WTC11 (cell line): Measurements from ENCODE around the gene KIAA1755.

ENCODE experiments used
- ESRRA ChIP-seq: sonication (generic); formaldehyde crosslinking; IDR thresholded peaks from 2 replicates; pipeline ENCODE4 v1.8.1; 2022; ENCODE audit warnings: mild to moderate bottlenecking, missing genetic modification reagents, borderline replicate concordance
- ETV6 ChIP-seq: sonication (generic); formaldehyde crosslinking; IDR thresholded peaks from 2 replicates; pipeline ENCODE4 v1.8.1; 2022; ENCODE audit warnings: mild to moderate bottlenecking, missing genetic modification reagents
- IRF2 ChIP-seq: sonication (generic); formaldehyde crosslinking; IDR thresholded peaks from 2 replicates; pipeline ENCODE4 v1.8.0; 2022; ENCODE audit warnings: low read depth, missing genetic modification reagents, borderline replicate concordance
- NFYB ChIP-seq: sonication (generic); formaldehyde crosslinking; conservative IDR thresholded peaks from 2 replicates; pipeline ENCODE4 v1.8.0; 2022; ENCODE audit warnings: low read depth, missing genetic modification reagents
- SMAD3 ChIP-seq: sonication (generic); formaldehyde crosslinking; IDR thresholded peaks from 2 replicates; pipeline ENCODE4 v1.8.0; 2022; ENCODE audit warnings: missing genetic modification reagents, mild to moderate bottlenecking, borderline replicate concordance
- ZNF423 ChIP-seq: fragments of 250-450 bp; sonication (Bioruptor Pico); IDR thresholded peaks from 2 replicates; pipeline ENCODE4 v2.1.2; 2022; ENCODE audit warnings: mild to moderate bottlenecking, moderate library complexity
- TF ChIP-seq, protein P1 (sequence below): fragments of 200-600 bp; IDR thresholded peaks from 2 replicates; pipeline ENCODE4 v1.8.0; 2022; ENCODE audit warnings: antibody characterized with exemption
- TF ChIP-seq, protein P2 (sequence below): sonication (generic); formaldehyde crosslinking; IDR thresholded peaks from 2 replicates; pipeline ENCODE4 v1.8.0; 2022; ENCODE audit warnings: mild to moderate bottlenecking, missing genetic modification reagents
- TF ChIP-seq, protein P3 (sequence below): sonication (generic); formaldehyde crosslinking; IDR thresholded peaks from 2 replicates; pipeline ENCODE4 v1.8.0; 2022; ENCODE audit warnings: mild to moderate bottlenecking, missing genetic modification reagents
- TF ChIP-seq, protein P4 (sequence below): sonication (generic); formaldehyde crosslinking; IDR thresholded peaks from 2 replicates; pipeline ENCODE4 v1.8.1; 2023; ENCODE audit warnings: mild to moderate bottlenecking, moderate library complexity, missing genetic modification reagents
- TF ChIP-seq, protein P5 (sequence below): sonication (generic); formaldehyde crosslinking; conservative IDR thresholded peaks from 2 replicates; pipeline ENCODE4 v1.8.1; 2022; ENCODE audit warnings: mild to moderate bottlenecking, missing genetic modification reagents
- TF ChIP-seq, protein P6 (sequence below): fragments of 250-450 bp; sonication (Bioruptor Pico); IDR thresholded peaks from 2 replicates; pipeline ENCODE4 v1.9.0; 2021; ENCODE audit warnings: mild to moderate bottlenecking
- TF ChIP-seq, protein P7 (sequence below): sonication (generic); formaldehyde crosslinking; IDR thresholded peaks from 2 replicates; pipeline ENCODE4 v1.8.1; 2023; ENCODE audit warnings: mild to moderate bottlenecking, missing genetic modification reagents, moderate library complexity

DNA sequence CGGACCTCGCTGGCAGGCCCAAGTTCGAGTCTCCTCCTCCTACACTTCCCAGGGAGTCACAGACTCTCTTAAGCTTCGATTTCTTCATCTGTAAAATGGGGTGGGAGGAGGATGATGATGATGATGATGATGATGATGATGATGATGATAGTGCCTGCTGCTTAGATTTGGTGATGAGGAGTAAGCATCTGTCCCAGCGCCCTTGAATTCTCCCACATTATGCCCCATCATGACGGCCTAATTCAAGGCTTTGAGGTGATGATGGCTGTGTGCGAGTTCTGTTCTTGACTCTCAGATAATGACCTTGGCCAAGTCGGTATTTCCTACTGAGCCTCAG lies 487 bp upstream of the KIAA1755 start:
- no peak for TF ChIP-seq SMAD3 (CRISPR knock-in tag)
- TF ChIP-seq IRF2 (CRISPR knock-in tag): no peak
- TF ChIP-seq, protein P1, sequence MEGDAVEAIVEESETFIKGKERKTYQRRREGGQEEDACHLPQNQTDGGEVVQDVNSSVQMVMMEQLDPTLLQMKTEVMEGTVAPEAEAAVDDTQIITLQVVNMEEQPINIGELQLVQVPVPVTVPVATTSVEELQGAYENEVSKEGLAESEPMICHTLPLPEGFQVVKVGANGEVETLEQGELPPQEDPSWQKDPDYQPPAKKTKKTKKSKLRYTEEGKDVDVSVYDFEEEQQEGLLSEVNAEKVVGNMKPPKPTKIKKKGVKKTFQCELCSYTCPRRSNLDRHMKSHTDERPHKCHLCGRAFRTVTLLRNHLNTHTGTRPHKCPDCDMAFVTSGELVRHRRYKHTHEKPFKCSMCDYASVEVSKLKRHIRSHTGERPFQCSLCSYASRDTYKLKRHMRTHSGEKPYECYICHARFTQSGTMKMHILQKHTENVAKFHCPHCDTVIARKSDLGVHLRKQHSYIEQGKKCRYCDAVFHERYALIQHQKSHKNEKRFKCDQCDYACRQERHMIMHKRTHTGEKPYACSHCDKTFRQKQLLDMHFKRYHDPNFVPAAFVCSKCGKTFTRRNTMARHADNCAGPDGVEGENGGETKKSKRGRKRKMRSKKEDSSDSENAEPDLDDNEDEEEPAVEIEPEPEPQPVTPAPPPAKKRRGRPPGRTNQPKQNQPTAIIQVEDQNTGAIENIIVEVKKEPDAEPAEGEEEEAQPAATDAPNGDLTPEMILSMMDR: no peak
- TF ChIP-seq, protein P2, sequence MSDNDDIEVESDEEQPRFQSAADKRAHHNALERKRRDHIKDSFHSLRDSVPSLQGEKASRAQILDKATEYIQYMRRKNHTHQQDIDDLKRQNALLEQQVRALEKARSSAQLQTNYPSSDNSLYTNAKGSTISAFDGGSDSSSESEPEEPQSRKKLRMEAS: no peak
- TF ChIP-seq, protein P3, sequence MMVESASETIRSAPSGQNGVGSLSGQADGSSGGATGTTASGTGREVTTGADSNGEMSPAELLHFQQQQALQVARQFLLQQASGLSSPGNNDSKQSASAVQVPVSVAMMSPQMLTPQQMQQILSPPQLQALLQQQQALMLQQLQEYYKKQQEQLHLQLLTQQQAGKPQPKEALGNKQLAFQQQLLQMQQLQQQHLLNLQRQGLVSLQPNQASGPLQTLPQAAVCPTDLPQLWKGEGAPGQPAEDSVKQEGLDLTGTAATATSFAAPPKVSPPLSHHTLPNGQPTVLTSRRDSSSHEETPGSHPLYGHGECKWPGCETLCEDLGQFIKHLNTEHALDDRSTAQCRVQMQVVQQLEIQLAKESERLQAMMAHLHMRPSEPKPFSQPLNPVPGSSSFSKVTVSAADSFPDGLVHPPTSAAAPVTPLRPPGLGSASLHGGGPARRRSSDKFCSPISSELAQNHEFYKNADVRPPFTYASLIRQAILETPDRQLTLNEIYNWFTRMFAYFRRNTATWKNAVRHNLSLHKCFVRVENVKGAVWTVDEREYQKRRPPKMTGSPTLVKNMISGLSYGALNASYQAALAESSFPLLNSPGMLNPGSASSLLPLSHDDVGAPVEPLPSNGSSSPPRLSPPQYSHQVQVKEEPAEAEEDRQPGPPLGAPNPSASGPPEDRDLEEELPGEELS: no peak
- TF ChIP-seq ETV6 (CRISPR knock-in tag): no peak
- TF ChIP-seq, protein P4, sequence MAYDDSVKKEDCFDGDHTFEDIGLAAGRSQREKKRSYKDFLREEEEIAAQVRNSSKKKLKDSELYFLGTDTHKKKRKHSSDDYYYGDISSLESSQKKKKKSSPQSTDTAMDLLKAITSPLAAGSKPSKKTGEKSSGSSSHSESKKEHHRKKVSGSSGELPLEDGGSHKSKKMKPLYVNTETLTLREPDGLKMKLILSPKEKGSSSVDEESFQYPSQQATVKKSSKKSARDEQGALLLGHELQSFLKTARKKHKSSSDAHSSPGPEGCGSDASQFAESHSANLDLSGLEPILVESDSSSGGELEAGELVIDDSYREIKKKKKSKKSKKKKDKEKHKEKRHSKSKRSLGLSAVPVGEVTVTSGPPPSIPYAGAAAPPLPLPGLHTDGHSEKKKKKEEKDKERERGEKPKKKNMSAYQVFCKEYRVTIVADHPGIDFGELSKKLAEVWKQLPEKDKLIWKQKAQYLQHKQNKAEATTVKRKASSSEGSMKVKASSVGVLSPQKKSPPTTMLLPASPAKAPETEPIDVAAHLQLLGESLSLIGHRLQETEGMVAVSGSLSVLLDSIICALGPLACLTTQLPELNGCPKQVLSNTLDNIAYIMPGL (CRISPR knock-in tag): no peak
- no peak for TF ChIP-seq ZNF423 (CRISPR knock-in tag)
- TF ChIP-seq, protein P5, sequence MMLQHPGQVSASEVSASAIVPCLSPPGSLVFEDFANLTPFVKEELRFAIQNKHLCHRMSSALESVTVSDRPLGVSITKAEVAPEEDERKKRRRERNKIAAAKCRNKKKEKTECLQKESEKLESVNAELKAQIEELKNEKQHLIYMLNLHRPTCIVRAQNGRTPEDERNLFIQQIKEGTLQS (CRISPR knock-in tag): no peak
- TF ChIP-seq, protein P6, sequence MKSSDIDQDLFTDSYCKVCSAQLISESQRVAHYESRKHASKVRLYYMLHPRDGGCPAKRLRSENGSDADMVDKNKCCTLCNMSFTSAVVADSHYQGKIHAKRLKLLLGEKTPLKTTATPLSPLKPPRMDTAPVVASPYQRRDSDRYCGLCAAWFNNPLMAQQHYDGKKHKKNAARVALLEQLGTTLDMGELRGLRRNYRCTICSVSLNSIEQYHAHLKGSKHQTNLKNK (CRISPR knock-in tag): no peak
- no peak for TF ChIP-seq ESRRA (CRISPR knock-in tag)
- no peak for TF ChIP-seq NFYB
- TF ChIP-seq, protein P7, sequence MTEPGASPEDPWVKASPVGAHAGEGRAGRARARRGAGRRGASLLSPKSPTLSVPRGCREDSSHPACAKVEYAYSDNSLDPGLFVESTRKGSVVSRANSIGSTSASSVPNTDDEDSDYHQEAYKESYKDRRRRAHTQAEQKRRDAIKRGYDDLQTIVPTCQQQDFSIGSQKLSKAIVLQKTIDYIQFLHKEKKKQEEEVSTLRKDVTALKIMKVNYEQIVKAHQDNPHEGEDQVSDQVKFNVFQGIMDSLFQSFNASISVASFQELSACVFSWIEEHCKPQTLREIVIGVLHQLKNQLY (CRISPR knock-in tag): no peak
